Panc1 (cell line): ENCODE measurements around the gene NOL9. TPM values are rescaled to one million over a fixed set of nuclear protein-coding genes. Genes with fewer than 3 reads are reported as not detected.

Source experiments
- ATAC-seq: fragments of 200-7000 bp; cut with Tn5 transposase; 2 replicates; pipeline ENCODE4 v1.9.1; 2020; ENCODE audit warnings: mild to moderate bottlenecking, moderate library complexity
- BruUV-seq: library from RNA; stranded (reverse); fragments of 400-500 nt; replicated peaks from 2 replicates; lab custom pipeline; 2021; lab: Mats Ljungman, UMichigan
- CTCF ChIA-PET: fragments of 300-600 bp; sonication (Branson Sonifier 250); formaldehyde crosslinking; loops from one replicate; lab custom pipeline; 2022; ENCODE audit warnings: antibody characterized with exemption; lab: Charles Lee
- POLR2A ChIA-PET: fragments of 300-600 bp; sonication (Branson Sonifier 250); formaldehyde crosslinking; loops from one replicate; lab custom pipeline; 2022; ENCODE audit warnings: antibody characterized with exemption; lab: Charles Lee
- DNase-seq: peaks from one replicate; pipeline ENCODE4 v3.0.0-alpha.2; 2010; ENCODE audit warnings: low read depth, low spot score
- H3K27ac ChIP-seq: 2 replicates; pipeline ENCODE4 v1.5.1; 2011; ENCODE audit warnings: mild to moderate bottlenecking, low read length, inconsistent platforms
- H3K27me3 ChIP-seq: fragments of 200-500 bp; sonication (Bioruptor generic); 2 replicates; pipeline ENCODE4 v1.6.0; 2014; ENCODE audit warnings: low read length, inconsistent platforms; ENCODE audit not compliant: control insufficient read depth, insufficient read depth
- H3K36me3 ChIP-seq: fragments of 200-500 bp; sonication (Bioruptor generic); 2 replicates; pipeline ENCODE4 v1.5.1; 2014; ENCODE audit warnings: inconsistent platforms, mild to moderate bottlenecking, low read length, moderate library complexity; ENCODE audit not compliant: control insufficient read depth, insufficient read depth
- H3K4me1 ChIP-seq: 2 replicates; pipeline ENCODE4 v1.5.1; 2011; ENCODE audit warnings: inconsistent platforms, mild to moderate bottlenecking, low read length, moderate library complexity; ENCODE audit not compliant: control insufficient read depth, insufficient read depth
- H3K4me3 ChIP-seq, 2 experiments: 2 replicates each; pipeline ENCODE4 v1.5.1; 2011 to 2012; ENCODE audit warnings: low read depth in 2 of 2, low read length in 2 of 2, mild to moderate bottlenecking in 2 of 2, inconsistent platforms in 1 of 2, moderate library complexity in 1 of 2
- H3K9me3 ChIP-seq: fragments of 200-500 bp; sonication (Bioruptor generic); 2 replicates; pipeline ENCODE4 v1.5.1; 2014; ENCODE audit warnings: low read depth, mild to moderate bottlenecking, inconsistent platforms, low read length, moderate library complexity; ENCODE audit not compliant: control insufficient read depth, insufficient read depth
- POLR2AphosphoS5 ChIP-seq: IDR thresholded peaks from 2 replicates; pipeline ENCODE4 v1.6.1; 2012; ENCODE audit warnings: mild to moderate bottlenecking, low read depth, low read length, moderate library complexity
- REST ChIP-seq, 2 experiments: IDR thresholded peaks; 2 replicates each; pipeline ENCODE4 v1.6.1; 2011 to 2012; ENCODE audit warnings: low read depth in 2 of 2, control low read depth in 1 of 2, low read length in 1 of 2, mild to moderate bottlenecking in 1 of 2, moderate library complexity in 1 of 2; ENCODE audit not compliant: insufficient read depth in 1 of 2
- SIN3A ChIP-seq: IDR thresholded peaks from 2 replicates; pipeline ENCODE4 v1.6.1; 2012; ENCODE audit warnings: low read depth, mild to moderate bottlenecking, low read length, moderate library complexity, borderline replicate concordance; ENCODE audit not compliant: insufficient read depth
- TCF7L2 ChIP-seq: IDR thresholded peaks from 2 replicates; pipeline ENCODE4 v1.6.1; 2011; ENCODE audit warnings: mild to moderate bottlenecking, low read depth, low read length, inconsistent platforms
- in situ Hi-C: cut with HindIII; loops from 2 replicates; pipeline ENCODE4 v1.10.0; 2016; ENCODE audit warnings: low sequenced_read_pairs, low pct_unique_long_range_greater_than_20kb
- intact Hi-C: fragments of 100-400 bp; cut with micrococcal nuclease; formaldehyde crosslinking; loops from one replicate; pipeline ENCODE4 v1.10.0; 2022; ENCODE audit not compliant: unreplicated experiment
- total RNA-seq: library from RNA; stranded (reverse); gene quantifications from one replicate; pipeline ENCODE4 v1.2.1, GENCODE V29; 2021; ENCODE audit not compliant: unreplicated experiment
- TF ChIP-seq, protein P1 (sequence below): fragments of 450-650 bp; IDR thresholded peaks from 2 replicates; pipeline ENCODE4 v1.5.1; 2017; ENCODE audit warnings: mild to moderate bottlenecking

NOL9 gene
- total RNA-seq, 1 experiment from 2014 or later: 46.4 TPM

DNA sequence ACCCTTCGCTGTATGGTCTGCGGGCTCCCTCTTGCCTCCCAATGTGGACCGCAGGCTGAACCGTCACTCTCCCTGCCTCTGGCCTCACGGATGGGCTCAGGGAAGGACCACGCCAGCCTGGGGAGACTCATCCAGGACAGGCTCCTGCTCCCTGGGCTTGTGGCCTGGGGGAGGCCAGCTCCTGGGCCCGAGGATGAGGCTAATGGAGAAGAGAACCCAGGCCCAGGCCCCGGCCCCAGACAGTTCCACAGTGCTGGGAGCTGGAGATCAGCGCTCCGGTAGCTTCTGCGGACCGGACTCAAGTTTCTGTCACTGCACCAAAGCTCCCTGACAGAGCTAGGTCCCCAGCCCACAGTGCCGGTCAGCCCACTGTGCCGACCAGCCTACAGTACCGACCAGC lies 49.4 kb downstream of the NOL9 start:
- intact Hi-C loops: no loop called here
- no TSS peak for BruUV-seq
- Histone ChIP-seq H3K27me3 (no peaks in the 10 kb centered on the region), H3K9me3 (no peaks in the 10 kb centered on the region), H3K27ac (no peak overlapping the region), H3K36me3 (no peaks in the 10 kb centered on the region), H3K4me1 (no peaks in the 10 kb centered on the region), H3K4me3 (no peak overlapping the region)
- DNase-seq: no peak
- POLR2A ChIA-PET: interaction anchor here (0.6 kb wide), 1 partner anchor 75 kb away, joined by 13 read pairs; no protein-coding TSS in a partner anchor
- CTCF ChIA-PET: interaction anchor here (0.6 kb wide), 2 partner anchors 11 to 79 kb away, joined by 3 to 9 read pairs; no protein-coding TSS in a partner anchor
- no peak for ATAC-seq
- in situ Hi-C loops: no loop called here
- TF ChIP-seq TCF7L2 (no peak), REST (IDR thresholded peaks at IDR 0.05; ENCODE audit: insufficient read depth in 1 of 2, low read depth in 2 of 2, low read length in 1 of 2) (no peak), POLR2AphosphoS5 (no peak), SIN3A (no peak)
- TF ChIP-seq, protein P1, sequence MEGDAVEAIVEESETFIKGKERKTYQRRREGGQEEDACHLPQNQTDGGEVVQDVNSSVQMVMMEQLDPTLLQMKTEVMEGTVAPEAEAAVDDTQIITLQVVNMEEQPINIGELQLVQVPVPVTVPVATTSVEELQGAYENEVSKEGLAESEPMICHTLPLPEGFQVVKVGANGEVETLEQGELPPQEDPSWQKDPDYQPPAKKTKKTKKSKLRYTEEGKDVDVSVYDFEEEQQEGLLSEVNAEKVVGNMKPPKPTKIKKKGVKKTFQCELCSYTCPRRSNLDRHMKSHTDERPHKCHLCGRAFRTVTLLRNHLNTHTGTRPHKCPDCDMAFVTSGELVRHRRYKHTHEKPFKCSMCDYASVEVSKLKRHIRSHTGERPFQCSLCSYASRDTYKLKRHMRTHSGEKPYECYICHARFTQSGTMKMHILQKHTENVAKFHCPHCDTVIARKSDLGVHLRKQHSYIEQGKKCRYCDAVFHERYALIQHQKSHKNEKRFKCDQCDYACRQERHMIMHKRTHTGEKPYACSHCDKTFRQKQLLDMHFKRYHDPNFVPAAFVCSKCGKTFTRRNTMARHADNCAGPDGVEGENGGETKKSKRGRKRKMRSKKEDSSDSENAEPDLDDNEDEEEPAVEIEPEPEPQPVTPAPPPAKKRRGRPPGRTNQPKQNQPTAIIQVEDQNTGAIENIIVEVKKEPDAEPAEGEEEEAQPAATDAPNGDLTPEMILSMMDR: no peak

DNA sequence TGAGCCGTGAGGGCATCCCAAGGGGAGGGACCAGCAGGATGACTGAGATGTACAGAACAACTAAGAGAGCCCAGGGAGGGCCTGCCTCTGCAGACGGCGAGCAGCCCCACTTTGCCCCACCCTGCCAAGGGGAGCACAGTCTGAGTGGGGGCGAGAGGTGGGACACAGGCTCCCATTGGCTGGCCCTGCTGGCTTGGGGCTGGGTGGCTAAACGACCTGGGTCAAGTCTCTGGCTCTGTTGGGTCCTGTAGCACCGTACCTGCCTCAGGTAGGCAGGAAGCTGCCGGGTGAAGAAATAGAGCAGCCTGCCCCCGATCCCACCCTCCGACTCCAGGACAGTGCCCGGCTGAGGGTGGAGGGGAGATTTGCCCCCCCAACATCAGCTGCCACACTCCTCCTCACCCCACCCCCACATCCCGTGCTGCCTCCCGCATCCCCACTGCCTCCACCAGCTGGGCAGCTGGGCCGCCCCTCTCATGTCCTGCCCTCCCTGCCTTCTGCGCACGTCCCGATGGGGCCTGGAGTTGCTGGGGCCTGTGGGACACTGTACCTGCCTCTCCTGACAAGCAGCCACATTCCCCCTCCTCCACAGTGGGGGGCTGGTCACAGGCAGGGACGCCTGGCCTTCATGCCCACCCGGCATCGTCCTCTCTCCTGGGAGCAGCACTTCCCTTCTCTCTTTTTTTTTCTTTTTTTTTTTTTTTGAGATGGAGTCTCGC lies 50.3 kb downstream of the NOL9 start:
- intact Hi-C loops: no loop called here
- no peaks in the 10 kb centered on the region for H3K9me3 ChIP-seq
- TF ChIP-seq, protein P1: no peak
- TF ChIP-seq REST (IDR thresholded peaks at IDR 0.05; ENCODE audit: insufficient read depth in 1 of 2, low read depth in 2 of 2, low read length in 1 of 2) (no peak), SIN3A (no peak), TCF7L2 (no peak), POLR2AphosphoS5 (no peak)
- DNase-seq (no peak), ATAC-seq (no peak)
- H3K27me3 ChIP-seq: no peaks in the 10 kb centered on the region
- in situ Hi-C loops: no loop called here
- POLR2A ChIA-PET: interaction anchor here (0.5 kb wide), 1 partner anchor 56 kb away, joined by 3 read pairs; no protein-coding TSS in a partner anchor
- no peak overlapping the region for H3K27ac ChIP-seq
- H3K4me3 ChIP-seq: no peak overlapping the region
- no peaks in the 10 kb centered on the region for H3K4me1 ChIP-seq
- CTCF ChIA-PET: no interaction called here
- no peaks in the 10 kb centered on the region for H3K36me3 ChIP-seq
- no TSS peak for BruUV-seq
